Lung (tissue), 12 donors: ENCODE data around the gene ST3GAL5. TPM values are rescaled to one million over a fixed set of nuclear protein-coding genes. Genes with fewer than 3 reads are reported as not detected.
A peak's percentile ranks its signal among the peaks of the same experiment; 100 is the strongest.

ENCODE experiments used
- ATAC-seq: fragments of 200-7000 bp; cut with Tn5 transposase; one replicate; pipeline ENCODE4 v1.9.1; 2020; ENCODE audit warnings: moderate number of reproducible peaks; ENCODE audit not compliant: insufficient read depth, low FRiP score
- DNase-seq, 3 donors: peaks; one replicate each; pipeline ENCODE4 v3.0.0-alpha.2; 2013 to 2017
- H3K27ac ChIP-seq, 2 donors: one replicate each; pipeline ENCODE4 v1.5.1; 2013; ENCODE audit warnings: mild to moderate bottlenecking in 2 of 2, moderate library complexity in 2 of 2, control low read depth in 1 of 2, inconsistent platforms in 1 of 2, low read depth in 1 of 2, low read length in 1 of 2
- H3K27me3 ChIP-seq, 3 donors: one replicate each; pipeline ENCODE4 v1.5.1; 2013; ENCODE audit warnings: low read length in 2 of 3; ENCODE audit not compliant: control insufficient read depth in 3 of 3, insufficient read depth in 3 of 3
- H3K36me3 ChIP-seq, 4 donors: one replicate each; pipeline ENCODE4 v1.5.1; 2013; ENCODE audit warnings: low read length in 4 of 4, mild to moderate bottlenecking in 1 of 4, moderate library complexity in 1 of 4; ENCODE audit not compliant: control insufficient read depth in 4 of 4, insufficient read depth in 4 of 4
- H3K4me1 ChIP-seq, 5 donors: one replicate each; pipeline ENCODE4 v1.5.1; 2013; ENCODE audit warnings: low read length in 5 of 5, mild to moderate bottlenecking in 2 of 5, moderate library complexity in 1 of 5; ENCODE audit not compliant: control insufficient read depth in 5 of 5, insufficient read depth in 5 of 5
- H3K4me3 ChIP-seq: one replicate; pipeline ENCODE4 v1.5.1; 2013; ENCODE audit warnings: mild to moderate bottlenecking, control low read depth, moderate library complexity
- H3K9ac ChIP-seq, 2 donors: one replicate each; pipeline ENCODE4 v1.5.1; 2013; ENCODE audit warnings: low read length in 2 of 2, control low read depth in 1 of 2; ENCODE audit not compliant: insufficient read depth in 1 of 2
- H3K9me3 ChIP-seq, 4 donors: one replicate each; pipeline ENCODE4 v1.5.1; 2013; ENCODE audit warnings: low read length in 3 of 4, mild to moderate bottlenecking in 1 of 4, moderate library complexity in 1 of 4; ENCODE audit not compliant: control insufficient read depth in 4 of 4, insufficient read depth in 3 of 4
- WGBS, 2 donors: extraction: QIAGEN DNeasy Blood & Tissue Kit; methylation state at CpG; one replicate each; pipeline ENCODE4 v1.1.7; 2013; 5-methylcytosine and 5-hydroxymethylcytosine counted together
- polyA plus RNA-seq, 2 donors: library from polyadenylated mRNA; stranded (reverse); fragments of 200-250 nt; gene quantifications; one replicate each; pipeline ENCODE4 v1.2.1, GENCODE V29; 2013
- total RNA-seq, 2 donors: library from RNA; depleted of rRNA in 1 of 2; stranded (reverse); fragments of >200 nt in 1 of 2; gene quantifications; one replicate each; pipeline ENCODE4 v1.2.1, GENCODE V29; 2014 to 2021
- TF ChIP-seq, protein P1 (sequence below): IDR thresholded peaks from 2 replicates; pipeline ENCODE4 v1.5.1; 2012; ENCODE audit warnings: mild to moderate bottlenecking; ENCODE audit errors: control extremely low read depth, extremely low read depth
- donor health status: control.
- donor health status: control.
- donor health status: Bipolar disorder and iron deficiency.
- donor health status: healthy.
- donor health status: DM: yes; HTN: yes; CAD: no.

The ST3GAL5 gene
- total and polyA plus RNA-seq, 4 donors = 31.1 to 149 (median 64.4) TPM

DNA sequence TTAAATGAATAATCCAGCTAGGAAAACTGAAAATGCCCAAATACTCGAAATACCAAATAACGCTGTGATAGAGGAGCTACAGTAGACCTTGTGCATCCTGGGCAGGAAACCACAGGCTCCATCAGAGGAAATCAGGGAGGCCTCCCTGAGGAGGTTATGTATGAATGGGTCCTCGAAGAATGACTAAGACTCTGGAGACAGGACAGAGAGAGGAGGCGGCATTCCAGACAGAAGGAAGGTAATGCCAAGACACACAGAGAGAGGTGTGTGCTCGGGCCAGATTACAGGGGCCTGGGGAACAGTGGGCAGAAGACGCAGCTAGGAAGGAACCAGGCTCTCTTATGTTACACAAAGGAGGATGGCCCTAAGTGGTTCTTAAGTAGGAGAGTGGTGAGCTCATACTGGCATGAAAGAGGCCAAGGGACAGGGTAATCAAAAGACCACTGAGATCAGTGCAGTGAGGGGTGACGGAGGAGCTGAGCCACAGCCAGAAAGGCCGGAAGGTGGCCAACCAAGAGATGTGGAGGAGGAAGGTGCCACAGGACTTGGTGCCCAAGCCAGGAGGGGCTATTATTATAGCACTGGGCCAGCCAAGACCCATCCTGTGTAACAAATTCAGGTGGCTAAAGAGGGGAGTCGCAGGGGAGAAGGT is 9.9 kb downstream of the ST3GAL5 start:
- peak; percentile 50 for ATAC-seq

DNA sequence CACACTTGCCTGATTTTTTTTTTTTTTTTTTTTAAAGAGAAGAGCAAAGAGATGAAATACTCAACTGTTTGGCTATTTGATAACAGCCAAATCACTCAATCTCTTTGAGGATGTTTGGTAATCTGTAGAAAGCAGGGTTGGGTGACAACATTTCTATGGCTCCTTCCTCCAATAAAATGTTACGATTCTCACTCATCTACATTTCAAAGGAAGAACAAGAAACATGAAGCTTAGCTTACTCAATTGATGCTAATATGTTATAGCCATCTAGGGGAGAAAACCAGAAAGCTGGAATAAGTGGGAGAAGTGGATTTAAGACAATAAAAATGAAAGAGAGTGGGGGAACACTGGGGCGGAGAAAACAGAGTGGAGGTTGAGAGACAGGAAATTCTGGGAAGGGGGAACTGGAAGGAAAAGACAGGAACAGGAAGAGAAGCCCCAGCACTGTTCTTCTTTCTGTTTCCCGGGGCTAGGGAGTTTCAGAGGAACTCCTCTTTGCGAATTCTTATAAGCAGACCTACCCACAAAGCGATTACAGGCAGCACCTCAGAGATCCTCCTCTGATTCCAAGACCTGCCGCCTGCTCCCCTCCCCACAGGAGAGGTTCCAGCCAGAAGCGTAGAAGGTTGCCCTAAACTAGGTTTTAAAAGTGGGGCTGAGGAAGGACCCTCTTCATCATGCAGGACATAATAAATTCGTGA is 13.3 kb downstream of the ST3GAL5 start:
- Histone ChIP-seq H3K9me3 (no peaks in the 10 kb centered on the region), H3K36me3 (no peaks in the 10 kb centered on the region), H3K27ac (no peak overlapping the region), H3K9ac (no peak overlapping the region), H3K4me1 (peaks cover 0 to 13% (median 0%) of the 10 kb centered on the region in 5 donors), H3K27me3 (no peaks in the 10 kb centered on the region), H3K4me3 (no peak overlapping the region)
- no peak for ATAC-seq
- TF ChIP-seq, protein P1, sequence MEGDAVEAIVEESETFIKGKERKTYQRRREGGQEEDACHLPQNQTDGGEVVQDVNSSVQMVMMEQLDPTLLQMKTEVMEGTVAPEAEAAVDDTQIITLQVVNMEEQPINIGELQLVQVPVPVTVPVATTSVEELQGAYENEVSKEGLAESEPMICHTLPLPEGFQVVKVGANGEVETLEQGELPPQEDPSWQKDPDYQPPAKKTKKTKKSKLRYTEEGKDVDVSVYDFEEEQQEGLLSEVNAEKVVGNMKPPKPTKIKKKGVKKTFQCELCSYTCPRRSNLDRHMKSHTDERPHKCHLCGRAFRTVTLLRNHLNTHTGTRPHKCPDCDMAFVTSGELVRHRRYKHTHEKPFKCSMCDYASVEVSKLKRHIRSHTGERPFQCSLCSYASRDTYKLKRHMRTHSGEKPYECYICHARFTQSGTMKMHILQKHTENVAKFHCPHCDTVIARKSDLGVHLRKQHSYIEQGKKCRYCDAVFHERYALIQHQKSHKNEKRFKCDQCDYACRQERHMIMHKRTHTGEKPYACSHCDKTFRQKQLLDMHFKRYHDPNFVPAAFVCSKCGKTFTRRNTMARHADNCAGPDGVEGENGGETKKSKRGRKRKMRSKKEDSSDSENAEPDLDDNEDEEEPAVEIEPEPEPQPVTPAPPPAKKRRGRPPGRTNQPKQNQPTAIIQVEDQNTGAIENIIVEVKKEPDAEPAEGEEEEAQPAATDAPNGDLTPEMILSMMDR = no peak
- DNase-seq = no peak
- WGBS, 2 donors = 39 to 53% methylated on average over 8 of the region's 8 CpGs

More for the DNA sequence above, 9.9 kb downstream of the ST3GAL5 start:
- Histone ChIP-seq H3K9me3 (peaks cover 0 to 3% (median 0%) of the 10 kb centered on the region in 4 donors), H3K9ac (no peak overlapping the region), H3K27ac (peak overlapping the region in 1 of 2 donors; percentile 37), H3K27me3 (no peaks in the 10 kb centered on the region), H3K4me1 (peaks cover 0 to 13% (median 0%) of the 10 kb centered on the region in 5 donors), H3K36me3 (no peaks in the 10 kb centered on the region), H3K4me3 (no peak overlapping the region)
- TF ChIP-seq, protein P1 = no peak
- no peak for DNase-seq
- 64 to 72% methylated on average over 9 of the region's 9 CpGs for WGBS, 2 donors

DNA sequence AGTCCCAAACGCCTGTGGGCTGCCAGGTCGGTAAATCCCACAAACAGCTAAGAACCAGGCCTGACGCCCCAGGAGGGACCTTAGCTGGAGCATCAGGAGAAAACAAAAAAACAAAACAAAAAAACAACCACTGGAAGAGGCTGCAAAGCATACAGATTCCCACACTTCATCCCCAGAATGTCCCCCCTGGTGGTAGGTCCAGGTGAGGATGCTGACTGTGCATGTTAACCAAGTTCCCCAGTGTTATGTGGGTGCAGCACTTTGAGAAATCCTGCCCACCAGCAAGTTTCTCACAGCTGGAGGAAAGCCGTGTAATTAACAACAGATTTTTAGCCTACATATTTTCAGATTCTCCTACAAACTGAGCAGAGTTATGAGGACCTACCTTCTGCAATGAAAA is 15.1 kb downstream of the ST3GAL5 start:
- WGBS, 2 donors = 92 to 93% methylated on average over 4 of the region's 4 CpGs
- ATAC-seq = no peak

More for the DNA sequence above, 15.1 kb downstream of the ST3GAL5 start:
- H3K36me3 ChIP-seq = peaks cover 0 to 1% (median 0%) of the 10 kb centered on the region in 4 donors
- DNase-seq = no peak
- H3K9me3 ChIP-seq = no peaks in the 10 kb centered on the region
- no peaks in the 10 kb centered on the region for H3K27me3 ChIP-seq
- H3K4me3 ChIP-seq = no peak overlapping the region
- no peak overlapping the region for H3K9ac ChIP-seq
- peaks cover 0 to 8% (median 0%) of the 10 kb centered on the region in 5 donors for H3K4me1 ChIP-seq
- H3K27ac ChIP-seq = no peak overlapping the region
- TF ChIP-seq, protein P1 = no peak
